Mesothelial cell of epicardium (in vitro differentiated cells): ENCODE data around the gene IGSF10. TPM values are rescaled to one million over a fixed set of nuclear protein-coding genes. Genes with fewer than 3 reads are reported as not detected.

Experiments
- DNase-seq, 2 experiments: peaks; one replicate each; pipeline ENCODE4 v3.0.0; 2021; ENCODE audit warnings: low spot score in 2 of 2; ENCODE audit not compliant: unreplicated experiment in 2 of 2
- H3K27ac Mint-ChIP-seq: 2 replicates; pipeline ENCODE4 v1.8.0; 2021; ENCODE audit warnings: mixed read lengths
- H3K27me3 Mint-ChIP-seq: 2 replicates; pipeline ENCODE4 v1.8.0; 2021; ENCODE audit warnings: low read depth, mixed read lengths
- H3K36me3 Mint-ChIP-seq: 2 replicates; pipeline ENCODE4 v1.8.0; 2021; ENCODE audit warnings: mixed read lengths
- H3K4me1 Mint-ChIP-seq: 2 replicates; pipeline ENCODE4 v1.8.0; 2021; ENCODE audit warnings: mixed read lengths
- H3K4me3 Mint-ChIP-seq: 2 replicates; pipeline ENCODE4 v1.8.0; 2021; ENCODE audit warnings: mild to moderate bottlenecking, moderate library complexity, mixed read lengths
- H3K9me3 Mint-ChIP-seq: 2 replicates; pipeline ENCODE4 v1.8.0; 2021; ENCODE audit warnings: mixed read lengths
- CTCF ChIP-seq: fragments of 200-600 bp; sonication (generic); IDR thresholded peaks from one replicate; pipeline ENCODE4 v1.5.0; 2021; ENCODE audit warnings: antibody characterized with exemption; ENCODE audit not compliant: unreplicated experiment
- total RNA-seq: library from RNA; stranded (reverse); gene quantifications from 3 replicates; pipeline ENCODE4 v1.2.1, GENCODE V29; 2021

IGSF10 gene
- total RNA-seq, 1 donor from 2014 or later, result 6.0 TPM

GRCh38 chr3:151434151-151434890, 26.5 kb downstream of the IGSF10 start:
- Mint-ChIP-seq H3K27ac (no peak overlapping the region), H3K27me3 (no peaks in the 10 kb centered on the region), H3K4me3 (no peak overlapping the region), H3K4me1 (no peaks in the 10 kb centered on the region), H3K9me3 (peaks cover 3% of the 10 kb centered on the region), H3K36me3 (peaks cover 18% of the 10 kb centered on the region)
- TF ChIP-seq CTCF, result no peak
- DNase-seq, result no peak

GRCh38 chr3:151432616-151433372, 28.1 kb downstream of the IGSF10 start:
- H3K27ac Mint-ChIP-seq, result no peak overlapping the region
- no peak for TF ChIP-seq CTCF
- H3K9me3 Mint-ChIP-seq, result peaks cover 3% of the 10 kb centered on the region
- no peaks in the 10 kb centered on the region for H3K4me1 Mint-ChIP-seq
- H3K36me3 Mint-ChIP-seq, result peaks cover 18% of the 10 kb centered on the region
- DNase-seq, result no peak
- H3K4me3 Mint-ChIP-seq, result no peak overlapping the region
- H3K27me3 Mint-ChIP-seq, result no peaks in the 10 kb centered on the region

GRCh38 chr3:151431940-151432339, 28.9 kb downstream of the IGSF10 start:
- peaks cover 18% of the 10 kb centered on the region for H3K36me3 Mint-ChIP-seq
- no peak for DNase-seq
- H3K4me1 Mint-ChIP-seq, result no peaks in the 10 kb centered on the region
- H3K27me3 Mint-ChIP-seq, result no peaks in the 10 kb centered on the region
- TF ChIP-seq CTCF, result no peak
- H3K4me3 Mint-ChIP-seq, result no peak overlapping the region
- no peak overlapping the region for H3K27ac Mint-ChIP-seq
- peaks cover 3% of the 10 kb centered on the region for H3K9me3 Mint-ChIP-seq

- no peak for DNase-seq
- H3K9me3 Mint-ChIP-seq, result peaks cover 3% of the 10 kb centered on the region
- H3K4me1 Mint-ChIP-seq, result no peaks in the 10 kb centered on the region
- no peaks in the 10 kb centered on the region for H3K27me3 Mint-ChIP-seq
- peaks cover 18% of the 10 kb centered on the region for H3K36me3 Mint-ChIP-seq
- no peak overlapping the region for H3K4me3 Mint-ChIP-seq
- no peak for TF ChIP-seq CTCF
- no peak overlapping the region for H3K27ac Mint-ChIP-seq
Measured at GRCh38 chr3:151430821-151431484, 29.9 kb downstream of the IGSF10 start.

- Mint-ChIP-seq H3K27ac (no peak overlapping the region), H3K36me3 (peaks cover 18% of the 10 kb centered on the region), H3K27me3 (no peaks in the 10 kb centered on the region), H3K4me1 (peaks cover 7% of the 10 kb centered on the region), H3K4me3 (no peak overlapping the region), H3K9me3 (peaks cover 3% of the 10 kb centered on the region)
- no peak for DNase-seq
- no peak for TF ChIP-seq CTCF
Measured at GRCh38 chr3:151428386-151428785, 32.5 kb downstream of the IGSF10 start.
